ENCODE measurements around the gene PRKCE.

GRCh38 chr2:45647986-45648520 lies 3.4 kb upstream of the PRKCE start:
- TF ChIP-seq, protein P1, sequence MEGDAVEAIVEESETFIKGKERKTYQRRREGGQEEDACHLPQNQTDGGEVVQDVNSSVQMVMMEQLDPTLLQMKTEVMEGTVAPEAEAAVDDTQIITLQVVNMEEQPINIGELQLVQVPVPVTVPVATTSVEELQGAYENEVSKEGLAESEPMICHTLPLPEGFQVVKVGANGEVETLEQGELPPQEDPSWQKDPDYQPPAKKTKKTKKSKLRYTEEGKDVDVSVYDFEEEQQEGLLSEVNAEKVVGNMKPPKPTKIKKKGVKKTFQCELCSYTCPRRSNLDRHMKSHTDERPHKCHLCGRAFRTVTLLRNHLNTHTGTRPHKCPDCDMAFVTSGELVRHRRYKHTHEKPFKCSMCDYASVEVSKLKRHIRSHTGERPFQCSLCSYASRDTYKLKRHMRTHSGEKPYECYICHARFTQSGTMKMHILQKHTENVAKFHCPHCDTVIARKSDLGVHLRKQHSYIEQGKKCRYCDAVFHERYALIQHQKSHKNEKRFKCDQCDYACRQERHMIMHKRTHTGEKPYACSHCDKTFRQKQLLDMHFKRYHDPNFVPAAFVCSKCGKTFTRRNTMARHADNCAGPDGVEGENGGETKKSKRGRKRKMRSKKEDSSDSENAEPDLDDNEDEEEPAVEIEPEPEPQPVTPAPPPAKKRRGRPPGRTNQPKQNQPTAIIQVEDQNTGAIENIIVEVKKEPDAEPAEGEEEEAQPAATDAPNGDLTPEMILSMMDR (conservative IDR thresholded peaks at IDR 0.05 in 1 of 2, IDR thresholded peaks at IDR 0.05 in 1 of 2; ENCODE audit: low read depth in 1 of 2, low read length in 2 of 2), result no peak
- TF ChIP-seq EZH2 (IDR thresholded peaks at IDR 0.05; ENCODE audit: low read length, missing control alignments), result no peak

Data from fibroblast of lung (primary cell).